HG03520 (cell line): ENCODE results near the gene RPL36.
"Not testable (repeated sequence)": the region's sequence is repeated elsewhere in the genome, so short reads cannot be mapped to it uniquely, and the experiment has no call there.

Source experiments
- ATAC-seq: cut with Tn5 transposase; IDR thresholded peaks from one replicate; pipeline ENCODE4 v1.9.1; 2021; ENCODE audit warnings: mild to moderate bottlenecking, moderate library complexity; ENCODE audit not compliant: unreplicated experiment

The RPL36 gene

GRCh38 chr19:5703819-5704818 lies 14.0 kb downstream of the RPL36 start:
- no peak for ATAC-seq

- ATAC-seq: no peak
Observed at GRCh38 chr19:5705552-5705951, 15.5 kb downstream of the RPL36 start.

GRCh38 chr19:5706876-5707573 lies 16.9 kb downstream of the RPL36 start:
- no peak for ATAC-seq

GRCh38 chr19:5707576-5708575 lies 17.8 kb downstream of the RPL36 start:
- ATAC-seq: no peak

- no peak for ATAC-seq
Observed at GRCh38 chr19:5711025-5711424, 20.9 kb downstream of the RPL36 start.

GRCh38 chr19:5711713-5712161 lies 21.6 kb downstream of the RPL36 start:
- no peak for ATAC-seq

GRCh38 chr19:5713228-5713627 lies 23.1 kb downstream of the RPL36 start:
- ATAC-seq: no peak

GRCh38 chr19:5714816-5715215 lies 24.7 kb downstream of the RPL36 start:
- ATAC-seq: no peak

- no peak for ATAC-seq
Observed at GRCh38 chr19:5717215-5717935, 27.3 kb downstream of the RPL36 start.

- ATAC-seq: no peak
Observed at GRCh38 chr19:5718037-5718578, 28.0 kb downstream of the RPL36 start.

- no peak for ATAC-seq
Observed at GRCh38 chr19:5718579-5719273, 28.6 kb downstream of the RPL36 start.

- ATAC-seq: no peak
Observed at GRCh38 chr19:5719274-5719960, 29.3 kb downstream of the RPL36 start.

- peak; percentile 84 for ATAC-seq
Observed at GRCh38 chr19:5719961-5720790, 30.1 kb downstream of the RPL36 start, which contains the start of the genes CATSPERD and LONP1. Gene CATSPERD, plus strand, starts transcription at chr19:5720637. Its CDS starts 101 bp downstream, at chr19:5720738. Gene LONP1, minus strand, starts transcription at chr19:5720146. Its CDS starts 14 bp downstream, at chr19:5720132.

- no peak for ATAC-seq
Observed at GRCh38 chr19:5727453-5728050, 37.5 kb downstream of the RPL36 start.

GRCh38 chr19:5733172-5733571 lies 43.1 kb downstream of the RPL36 start:
- not testable (repeated sequence) for ATAC-seq

- no peak for ATAC-seq
Observed at GRCh38 chr19:5738423-5738822, 48.3 kb downstream of the RPL36 start.
